OCI-LY3 (cell line): ENCODE data around the gene CD40.

Experiments used
- H2AFZ ChIP-seq: fragments of 200-600, 300-600 bp; shearing (Covaris generic); 2 replicates; pipeline ENCODE4 v1.6.0; 2014; ENCODE audit warnings: antibody characterized with exemption, low read depth, low read length
- H3K27ac ChIP-seq: fragments of 200-600, 300-600 bp; sonication (generic); 2 replicates; pipeline ENCODE4 v1.5.1; 2014; ENCODE audit warnings: mild to moderate bottlenecking, low read length, moderate library complexity, mixed read lengths
- H3K27me3 ChIP-seq: fragments of 200-600, 300-600 bp; sonication (generic); 2 replicates; pipeline ENCODE4 v1.6.1; 2014; ENCODE audit warnings: low read depth, low read length, mixed read lengths
- H3K36me3 ChIP-seq: fragments of 200-600, 300-600 bp; sonication (generic); replicated peaks from 2 replicates; pipeline ENCODE3; 2014; ENCODE audit warnings: low read depth, low read length, mixed read lengths
- H3K4me1 ChIP-seq: fragments of 300-600, 200-600 bp; sonication (generic); 2 replicates; pipeline ENCODE4 v1.6.1; 2014; ENCODE audit warnings: low read length, mixed read lengths
- H3K4me2 ChIP-seq: fragments of 200-600, 300-600 bp; sonication (generic); 2 replicates; pipeline ENCODE4 v1.6.1; 2014; ENCODE audit warnings: low read length, mixed read lengths
- H3K4me3 ChIP-seq: fragments of 300-600, 200-600 bp; sonication (generic); 2 replicates; pipeline ENCODE4 v1.5.1; 2014; ENCODE audit warnings: antibody characterized with exemption, mild to moderate bottlenecking, low read length, moderate library complexity
- H3K79me2 ChIP-seq: fragments of 300-600, 200-600 bp; shearing (Covaris generic); 2 replicates; pipeline ENCODE4 v1.6.1; 2014; ENCODE audit warnings: mild to moderate bottlenecking, low read length, mixed read lengths
- H3K9ac ChIP-seq: fragments of 300-600, 200-600 bp; shearing (Covaris generic); 2 replicates; pipeline ENCODE4 v1.6.0; 2014; ENCODE audit warnings: mild to moderate bottlenecking, low read length, moderate library complexity
- H3K9me3 ChIP-seq: fragments of 200-600, 300-600 bp; shearing (Covaris generic); 2 replicates; pipeline ENCODE4 v1.6.1; 2014; ENCODE audit warnings: low read length, mixed read lengths; ENCODE audit not compliant: insufficient read depth
- H4K20me1 ChIP-seq: fragments of 200-600, 300-600 bp; sonication (generic); 2 replicates; pipeline ENCODE4 v1.6.1; 2016; ENCODE audit warnings: low read length, mixed read lengths; ENCODE audit not compliant: insufficient read depth
- CTCF ChIP-seq: fragments of 200-600, 300-600 bp; sonication (generic); IDR thresholded peaks from 2 replicates; pipeline ENCODE4 v1.5.1; 2014; ENCODE audit warnings: antibody characterized with exemption, low read length, low read depth
- EZH2phosphoT487 ChIP-seq: fragments of 200-600 bp; shearing (Covaris generic); IDR thresholded peaks from 2 replicates; pipeline ENCODE4 v1.6.1; 2018; ENCODE audit warnings: antibody characterized with exemption, mixed run types, low read depth

Gene CD40

DNA sequence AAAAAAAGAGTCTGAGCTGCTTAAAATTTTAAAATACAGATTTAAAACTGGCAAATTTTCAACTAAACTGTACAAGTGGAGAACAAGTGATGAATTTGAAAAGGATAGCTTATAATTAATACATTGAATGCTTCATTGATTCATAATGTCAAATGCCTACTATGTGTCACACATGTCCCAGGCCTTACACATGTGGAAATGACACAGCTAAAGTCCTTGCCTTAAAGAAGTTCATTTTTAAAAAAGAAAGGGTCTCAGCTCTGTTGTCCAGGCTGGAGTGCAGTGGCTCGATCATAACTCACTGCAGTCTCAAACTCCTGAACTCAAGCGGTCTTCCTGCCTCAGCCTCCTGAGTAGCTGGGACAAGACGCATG is 33.3 kb upstream of the CD40 start:
- Histone ChIP-seq H3K27me3 (no peaks in the 10 kb centered on the region), H3K27ac (no peak overlapping the region), H4K20me1 (peaks cover 94% of the 10 kb centered on the region), H3K4me3 (no peak overlapping the region), H3K9ac (no peak overlapping the region), H2AFZ (no peak overlapping the region), H3K4me1 (peaks cover 28% of the 10 kb centered on the region), H3K9me3 (no peaks in the 10 kb centered on the region), H3K79me2 (peaks cover 97% of the 10 kb centered on the region), H3K4me2 (no peak overlapping the region), H3K36me3 (no peaks in the 10 kb centered on the region)
- TF ChIP-seq CTCF (no peak), EZH2phosphoT487 (no peak)

DNA sequence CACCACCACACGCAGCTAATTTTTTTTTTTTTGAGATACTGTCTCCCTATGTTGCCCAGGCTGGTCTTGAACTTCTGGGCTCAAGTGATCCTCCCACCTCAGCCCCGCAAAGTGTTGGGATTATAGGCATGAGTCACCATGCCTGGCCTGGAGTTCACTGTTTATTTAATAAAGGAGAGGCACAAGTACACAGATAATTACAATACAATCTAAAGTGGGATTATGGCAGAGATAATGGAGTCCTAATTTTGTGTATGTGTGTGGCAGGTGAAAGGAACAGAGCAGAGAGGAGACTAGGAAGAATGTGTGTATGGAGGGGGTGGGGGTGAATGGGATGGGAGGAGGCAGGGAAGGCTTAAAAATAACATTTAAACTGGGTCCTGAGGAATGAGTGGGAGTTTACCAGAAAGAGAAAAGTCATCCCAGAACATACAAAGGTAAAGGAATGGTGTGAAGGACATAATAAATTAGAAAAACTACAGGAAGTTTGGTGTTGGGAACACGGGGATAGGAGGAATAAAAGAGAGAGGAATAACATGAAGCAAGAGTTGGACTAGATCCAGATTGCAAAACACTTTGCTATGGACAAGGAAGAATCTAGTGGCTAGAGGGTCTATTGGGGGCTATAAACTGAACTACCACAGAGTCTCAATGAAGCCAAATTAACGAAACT is 32.8 kb upstream of the CD40 start:
- H4K20me1 ChIP-seq = peaks cover 90% of the 10 kb centered on the region
- peaks cover 30% of the 10 kb centered on the region for H3K4me1 ChIP-seq
- no peak for TF ChIP-seq EZH2phosphoT487
- TF ChIP-seq CTCF = no peak
- no peaks in the 10 kb centered on the region for H3K9me3 ChIP-seq
- no peak overlapping the region for H3K27ac ChIP-seq
- H3K36me3 ChIP-seq = no peaks in the 10 kb centered on the region
- no peak overlapping the region for H3K4me2 ChIP-seq
- no peak overlapping the region for H3K9ac ChIP-seq
- no peak overlapping the region for H3K4me3 ChIP-seq
- H2AFZ ChIP-seq = no peak overlapping the region
- H3K79me2 ChIP-seq = peaks cover 92% of the 10 kb centered on the region
- no peaks in the 10 kb centered on the region for H3K27me3 ChIP-seq

GRCh38 chr20:46087161-46087560 is 31.0 kb upstream of the CD40 start:
- peaks cover 73% of the 10 kb centered on the region for H3K79me2 ChIP-seq
- no peaks in the 10 kb centered on the region for H3K27me3 ChIP-seq
- no peak overlapping the region for H3K27ac ChIP-seq
- no peaks in the 10 kb centered on the region for H3K9me3 ChIP-seq
- peaks cover 71% of the 10 kb centered on the region for H4K20me1 ChIP-seq
- peak overlapping the region; percentile 78; the same call in 1 of the 2 replicates for H3K9ac ChIP-seq
- H3K36me3 ChIP-seq = no peaks in the 10 kb centered on the region
- peak overlapping the region; percentile 89 for H3K4me2 ChIP-seq
- peaks cover 35% of the 10 kb centered on the region for H3K4me1 ChIP-seq
- no peak overlapping the region for H2AFZ ChIP-seq
- TF ChIP-seq EZH2phosphoT487 = no peak
- TF ChIP-seq CTCF = peak; percentile 76
- H3K4me3 ChIP-seq = peak overlapping the region; percentile 79

DNA sequence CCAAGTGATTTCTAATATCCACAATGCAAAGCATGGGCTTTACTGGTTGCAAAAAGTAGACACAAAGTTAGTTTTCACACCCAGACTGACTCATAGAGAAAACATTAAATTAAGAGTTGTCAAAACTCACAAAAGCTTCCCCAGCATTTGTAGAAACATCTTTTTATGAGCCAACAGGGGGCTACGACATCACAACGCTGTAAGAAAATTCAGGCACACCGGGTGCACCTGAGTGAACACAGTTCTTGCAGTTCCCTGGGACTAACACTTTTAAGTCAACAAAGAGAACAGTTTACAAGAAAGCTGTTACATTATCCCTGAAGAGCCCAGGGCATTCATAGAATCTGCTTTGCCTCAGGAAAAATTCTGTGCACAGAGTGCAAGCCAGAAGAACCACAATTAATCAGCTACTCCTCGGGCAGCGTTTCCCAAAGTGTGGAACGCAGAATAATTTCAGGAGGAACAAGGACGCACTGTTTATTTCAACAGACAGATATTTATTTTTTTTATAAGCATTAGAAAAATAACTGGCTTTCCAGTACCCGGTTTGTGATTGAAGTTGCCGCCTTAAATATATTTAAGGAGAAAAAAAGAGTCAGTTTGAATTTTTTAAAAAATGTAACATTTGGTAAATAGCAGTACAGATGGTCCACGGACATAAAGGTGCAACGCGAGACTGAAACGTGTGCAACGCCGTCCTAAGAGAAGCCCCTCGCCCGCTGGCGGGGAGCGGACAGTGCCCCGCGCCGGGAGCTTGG is 29.5 kb upstream of the CD40 start:
- peak overlapping the region; percentile 63 for H3K27ac ChIP-seq
- H3K4me1 ChIP-seq = peaks cover 35% of the 10 kb centered on the region
- no peaks in the 10 kb centered on the region for H3K27me3 ChIP-seq
- H4K20me1 ChIP-seq = peaks cover 57% of the 10 kb centered on the region
- no peak; the same call in 1 of the 2 replicates for TF ChIP-seq CTCF
- TF ChIP-seq EZH2phosphoT487 = no peak
- H3K9me3 ChIP-seq = no peaks in the 10 kb centered on the region
- H3K36me3 ChIP-seq = no peaks in the 10 kb centered on the region
- H3K4me2 ChIP-seq = peak overlapping the region; percentile 89
- H3K79me2 ChIP-seq = peaks cover 59% of the 10 kb centered on the region
- H2AFZ ChIP-seq = no peak overlapping the region
- H3K9ac ChIP-seq = peak overlapping the region; percentile 78
- H3K4me3 ChIP-seq = peak overlapping the region; percentile 79
